Measurements from ENCODE around the gene ESYT2. TPM values are rescaled to one million over a fixed set of nuclear protein-coding genes. Genes with fewer than 3 reads are reported as not detected.

Gene ESYT2
- total RNA-seq, 4 donors from 2014 or later = 91.6 to 159 (median 100) TPM

GRCh38 chr7:158740657-158741293 is 88.5 kb downstream of the ESYT2 start:
- no peaks in the 10 kb centered on the region for H3K27me3 ChIP-seq
- peak; percentile 30 to 69 for DNase-seq
- H3K9me3 ChIP-seq = no peaks in the 10 kb centered on the region
- intact Hi-C loops (cut with DNase I; ENCODE audit: low total_unique reads) = no loop called here
- H3K4me1 ChIP-seq = no peaks in the 10 kb centered on the region
- TF ChIP-seq CTCF (IDR thresholded peaks at IDR 0.05) = no peak
- TF ChIP-seq POLR2A (IDR thresholded peaks at IDR 0.05) = no peak
- no peaks in the 10 kb centered on the region for H3K36me3 ChIP-seq
- peak overlapping the region; percentile 38 to 45 for H3K27ac ChIP-seq
- H3K4me3 ChIP-seq = no peak overlapping the region

DNA sequence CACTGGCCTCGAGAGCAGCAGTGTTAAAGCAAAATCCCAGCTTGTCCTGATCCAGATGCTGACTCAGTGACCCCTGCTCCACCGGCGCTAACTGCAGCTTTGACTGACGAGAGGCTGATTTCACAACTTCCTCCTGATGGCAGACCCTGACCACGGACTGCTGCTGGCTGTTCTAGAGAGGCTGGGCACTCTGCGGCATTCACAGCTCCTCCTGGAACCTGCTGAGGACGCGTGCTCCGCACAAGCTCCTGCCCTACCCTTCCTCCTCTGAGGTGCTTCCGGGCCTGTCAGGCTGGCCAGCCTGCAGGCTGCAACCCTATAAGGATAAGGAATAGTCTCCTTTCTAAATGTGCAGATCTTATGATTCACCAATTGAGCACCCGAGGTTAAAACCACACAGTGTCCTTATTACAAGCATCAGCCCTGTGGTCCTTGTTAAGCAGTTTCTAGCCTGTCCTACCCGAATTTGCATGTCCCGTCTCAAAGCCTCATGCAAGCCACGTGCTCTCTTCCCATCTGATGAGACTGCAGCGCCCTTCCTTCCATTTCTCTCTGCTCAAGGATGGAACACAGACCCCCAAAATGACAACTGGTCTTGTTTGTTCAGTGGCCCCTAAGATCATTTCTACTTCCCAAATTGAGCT is 89.2 kb downstream of the ESYT2 start:
- peak overlapping the region; percentile 8 to 45 for H3K27ac ChIP-seq
- no peaks in the 10 kb centered on the region for H3K36me3 ChIP-seq
- DNase-seq = peak in 1 of 2 donors; percentile 26
- H3K27me3 ChIP-seq = no peaks in the 10 kb centered on the region
- no peak for TF ChIP-seq POLR2A (IDR thresholded peaks at IDR 0.05)
- no peak for TF ChIP-seq CTCF (IDR thresholded peaks at IDR 0.05)
- intact Hi-C loops (cut with DNase I; ENCODE audit: low total_unique reads) = no loop called here
- no peaks in the 10 kb centered on the region for H3K4me1 ChIP-seq
- H3K4me3 ChIP-seq = no peak overlapping the region
- H3K9me3 ChIP-seq = no peaks in the 10 kb centered on the region

DNA sequence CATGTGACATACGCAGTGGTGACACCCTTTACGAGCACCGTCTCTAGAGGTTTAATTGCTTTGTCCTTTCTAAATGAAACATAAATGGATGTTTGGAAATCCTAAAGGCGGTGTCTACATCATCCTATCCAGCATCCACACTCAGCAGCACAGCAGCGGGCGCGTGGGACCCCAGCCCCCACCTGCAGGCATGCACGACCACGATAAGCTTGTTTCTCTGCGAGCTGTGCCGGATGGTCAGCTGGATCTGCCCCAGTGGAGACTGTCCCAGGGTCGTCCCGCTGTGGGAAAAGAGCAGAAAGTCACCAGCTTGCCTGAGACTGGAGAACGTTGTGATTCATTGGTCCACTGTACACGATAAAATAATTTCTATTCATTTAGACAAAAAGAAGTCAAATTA is 90.5 kb downstream of the ESYT2 start:
- intact Hi-C loops (cut with DNase I; ENCODE audit: low total_unique reads) = no loop called here
- H3K27ac ChIP-seq = no peak overlapping the region
- no peaks in the 10 kb centered on the region for H3K27me3 ChIP-seq
- no peaks in the 10 kb centered on the region for H3K9me3 ChIP-seq
- TF ChIP-seq POLR2A (IDR thresholded peaks at IDR 0.05) (no peak), CTCF (IDR thresholded peaks at IDR 0.05) (no peak)
- no peak for DNase-seq
- no peak overlapping the region for H3K4me3 ChIP-seq
- H3K4me1 ChIP-seq = no peaks in the 10 kb centered on the region
- H3K36me3 ChIP-seq = no peaks in the 10 kb centered on the region

DNA sequence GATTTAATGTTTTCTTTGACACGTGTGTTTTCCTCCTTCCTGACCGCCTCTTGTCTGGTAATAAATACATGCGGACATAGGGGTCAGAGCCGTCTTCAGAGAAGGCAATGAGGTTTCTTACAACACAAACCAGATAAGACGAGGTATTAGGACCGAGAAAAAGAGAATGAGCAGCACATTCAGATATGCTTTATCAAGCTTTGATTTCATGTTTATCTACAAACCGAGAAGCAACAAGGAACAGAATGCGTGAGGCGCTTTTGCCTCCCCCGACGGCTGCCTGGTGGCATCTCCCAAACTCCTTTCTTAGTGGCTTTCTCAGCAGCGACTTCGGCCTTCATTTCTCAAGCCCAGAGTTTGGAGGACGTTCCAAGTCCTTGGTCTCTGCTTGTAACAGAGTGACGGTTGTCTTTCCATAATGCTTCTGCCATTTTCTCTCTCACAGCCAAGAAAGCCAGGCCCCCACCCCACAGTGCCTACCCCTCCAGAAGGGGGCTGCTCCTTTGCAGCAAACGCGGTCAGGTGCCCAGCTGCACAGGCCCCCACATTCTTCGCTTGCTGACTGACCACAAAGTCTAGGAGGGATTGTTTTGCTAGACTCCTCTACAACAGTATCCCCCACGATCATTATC is 92.1 kb downstream of the ESYT2 start:
- DNase-seq = no peak
- Histone ChIP-seq H3K36me3 (no peaks in the 10 kb centered on the region), H3K9me3 (no peaks in the 10 kb centered on the region), H3K27ac (no peak overlapping the region), H3K27me3 (no peaks in the 10 kb centered on the region), H3K4me3 (no peak overlapping the region), H3K4me1 (no peaks in the 10 kb centered on the region)
- no peak for TF ChIP-seq CTCF (IDR thresholded peaks at IDR 0.05)
- intact Hi-C loops (cut with DNase I; ENCODE audit: low total_unique reads) = no loop called here

DNA sequence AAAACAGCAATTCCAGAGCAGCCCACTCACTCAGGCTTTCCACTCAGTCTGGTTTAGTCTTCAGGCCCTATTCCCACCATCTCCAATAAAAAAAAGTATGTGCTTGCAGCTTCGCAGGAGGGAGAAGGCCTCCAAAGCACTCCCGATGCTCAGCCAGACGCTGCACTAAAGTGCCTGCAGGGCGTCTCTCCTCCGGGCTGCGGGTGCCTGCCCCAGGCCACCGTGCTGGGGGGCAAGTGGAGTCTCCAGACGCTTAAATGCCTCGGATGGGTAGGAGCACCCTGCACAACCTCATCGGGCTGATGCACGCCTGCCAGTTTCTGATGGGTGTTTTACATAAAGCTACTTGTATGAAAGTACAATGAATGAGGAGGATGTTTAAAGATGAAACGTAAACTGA is 93.4 kb downstream of the ESYT2 start:
- no peaks in the 10 kb centered on the region for H3K36me3 ChIP-seq
- TF ChIP-seq CTCF (IDR thresholded peaks at IDR 0.05) (no peak), POLR2A (IDR thresholded peaks at IDR 0.05) (no peak)
- H3K27me3 ChIP-seq = no peaks in the 10 kb centered on the region
- H3K27ac ChIP-seq = no peak overlapping the region
- H3K4me1 ChIP-seq = no peaks in the 10 kb centered on the region
- H3K4me3 ChIP-seq = no peak overlapping the region
- no peak for DNase-seq
- no peaks in the 10 kb centered on the region for H3K9me3 ChIP-seq
- intact Hi-C loops (cut with DNase I; ENCODE audit: low total_unique reads) = no loop called here

Measured in uterus (tissue), 4 donors.